ENCODE results near the gene ARHGEF11. TPM values are rescaled to one million over a fixed set of nuclear protein-coding genes. Genes with fewer than 3 reads are reported as not detected.

ARHGEF11 gene
- total and polyA plus RNA-seq, 8 donors, result 9.1 to 21.0 (median 12.3) TPM

GRCh38 chr1:156924478-156925153, 120.9 kb downstream of the ARHGEF11 start:
- intact Hi-C loops (cut with DNase I), result no loop called here
- Histone ChIP-seq H3K9me3 (no peaks in the 10 kb centered on the region), H3K4me3 (peak overlapping the region in 1 of 4 donors; percentile 30), H3K27me3 (peaks cover 0 to 11% (median 3%) of the 10 kb centered on the region in 4 donors), H3K4me1 (peaks cover 0 to 13% (median 0%) of the 10 kb centered on the region in 3 donors), H3K36me3 (no peaks in the 10 kb centered on the region), H3K27ac (no peak overlapping the region)
- TF ChIP-seq CTCF (IDR thresholded peaks at IDR 0.05), result no peak
- WGBS, 2 donors, result 36 to 39% methylated on average over 18 to 22 of the region's 22 CpGs
- DNase-seq (peak in 1 of 6 donors; percentile 34), FAIRE-seq (no peak), ATAC-seq (no peak)

GRCh38 chr1:156923670-156924477, 121.7 kb downstream of the ARHGEF11 start:
- peaks cover 0 to 13% (median 0%) of the 10 kb centered on the region in 3 donors for H3K4me1 ChIP-seq
- no peak for ATAC-seq
- 4% methylated on average over 53 to 64 of the region's 64 CpGs for WGBS, 2 donors
- intact Hi-C loops (cut with DNase I), result no loop called here
- H3K27ac ChIP-seq, result no peak overlapping the region
- H3K36me3 ChIP-seq, result no peaks in the 10 kb centered on the region
- no peak for FAIRE-seq
- H3K4me3 ChIP-seq, result peak overlapping the region in 2 of 4 donors; percentile 17 to 30
- DNase-seq, result peak in 1 of 6 donors; percentile 77
- H3K27me3 ChIP-seq, result peaks cover 0 to 8% (median 3%) of the 10 kb centered on the region in 4 donors
- no peaks in the 10 kb centered on the region for H3K9me3 ChIP-seq
- no peak for TF ChIP-seq CTCF (IDR thresholded peaks at IDR 0.05)

DNA sequence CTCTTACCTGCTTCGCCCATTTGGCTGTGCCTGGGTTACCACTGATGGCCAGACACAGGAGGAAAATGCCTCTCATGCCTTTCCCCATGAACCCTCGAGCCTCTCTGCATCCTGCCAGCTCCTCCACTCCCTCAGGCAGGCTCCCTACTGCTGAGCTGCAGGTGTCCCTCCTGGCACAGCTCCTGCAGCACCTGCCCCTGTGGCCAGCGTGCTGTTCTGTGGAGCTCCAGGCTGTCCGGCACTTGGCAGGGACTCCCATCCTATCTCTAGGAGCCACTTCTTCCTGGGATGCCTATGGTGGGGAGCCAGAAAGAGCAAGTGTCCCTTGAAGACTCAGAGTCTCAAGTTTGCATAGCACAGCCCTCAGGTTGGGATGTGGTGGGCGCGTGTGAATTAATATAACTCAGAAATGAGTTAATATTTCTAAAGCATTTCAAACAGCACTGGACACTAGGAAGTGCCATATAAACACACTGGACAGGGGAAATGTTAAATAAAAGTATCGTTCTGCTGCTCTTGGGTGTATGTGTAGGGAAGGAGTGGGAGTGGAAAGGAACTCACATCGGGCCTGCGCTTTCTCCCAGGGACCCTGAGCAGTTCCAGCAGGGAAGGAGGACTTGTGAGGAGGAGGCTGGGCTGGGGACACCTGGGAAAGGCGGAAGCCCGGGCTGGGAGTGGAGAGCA, 122.4 kb downstream of the ARHGEF11 start:
- Histone ChIP-seq H3K4me1 (peaks cover 0 to 13% (median 0%) of the 10 kb centered on the region in 3 donors), H3K36me3 (no peaks in the 10 kb centered on the region), H3K9me3 (no peaks in the 10 kb centered on the region), H3K4me3 (no peak overlapping the region), H3K27ac (no peak overlapping the region), H3K27me3 (peaks cover 0 to 8% (median 3%) of the 10 kb centered on the region in 4 donors)
- no peak for TF ChIP-seq CTCF (IDR thresholded peaks at IDR 0.05)
- FAIRE-seq, result no peak
- peak in 1 of 6 donors; percentile 55 for DNase-seq
- 15 to 17% methylated on average over 11 of the region's 11 CpGs for WGBS, 2 donors
- ATAC-seq, result no peak
- intact Hi-C loops (cut with DNase I), result no loop called here

- DNase-seq (peak in 1 of 6 donors; percentile 2), ATAC-seq (no peak), FAIRE-seq (no peak)
- no peak for TF ChIP-seq CTCF (IDR thresholded peaks at IDR 0.05)
- Histone ChIP-seq H3K36me3 (no peaks in the 10 kb centered on the region), H3K9me3 (no peaks in the 10 kb centered on the region), H3K27ac (no peak overlapping the region), H3K27me3 (peaks cover 0 to 8% (median 3%) of the 10 kb centered on the region in 4 donors), H3K4me3 (no peak overlapping the region), H3K4me1 (peaks cover 0 to 13% (median 0%) of the 10 kb centered on the region in 3 donors)
- WGBS, 2 donors, result 63 to 68% methylated on average over 7 of the region's 7 CpGs
- intact Hi-C loops (cut with DNase I), result no loop called here
Observed at GRCh38 chr1:156921053-156921529, 124.5 kb downstream of the ARHGEF11 start.

Data from pancreas (tissue), 10 donors.